OCI-LY1 (cell line): Measurements from ENCODE around the gene B3GALNT1.

Source experiments
- H2AFZ ChIP-seq: fragments of 200-600 bp; sonication (generic), shearing (Covaris generic); 2 replicates; pipeline ENCODE4 v1.6.0; 2014; ENCODE audit warnings: antibody characterized with exemption, mild to moderate bottlenecking, low read length
- H3F3A ChIP-seq: fragments of 200-600 bp; sonication (generic), shearing (Covaris generic); 2 replicates; pipeline ENCODE4 v1.6.0; 2014; ENCODE audit warnings: mild to moderate bottlenecking, antibody characterized with exemption, low read length, moderate library complexity; ENCODE audit not compliant: insufficient read depth
- H3K27ac ChIP-seq: fragments of 200-600 bp; sonication (generic); 2 replicates; pipeline ENCODE4 v1.5.1; 2014; ENCODE audit warnings: low read length, mixed run types, mild to moderate bottlenecking, low read depth; ENCODE audit not compliant: poor library complexity, severe bottlenecking
- H3K27me3 ChIP-seq: fragments of 200-600 bp; sonication (generic); 2 replicates; pipeline ENCODE4 v1.6.0; 2014; ENCODE audit warnings: antibody characterized with exemption, mild to moderate bottlenecking, low read length, moderate library complexity; ENCODE audit not compliant: insufficient read depth
- H3K36me3 ChIP-seq: fragments of 200-600 bp; sonication (generic); 2 replicates; pipeline ENCODE4 v1.6.1; 2014; ENCODE audit warnings: mild to moderate bottlenecking, antibody characterized with exemption, low read length, moderate library complexity, mixed read lengths; ENCODE audit not compliant: insufficient read depth
- H3K4me1 ChIP-seq: fragments of 200-600 bp; sonication (generic); 2 replicates; pipeline ENCODE4 v1.5.1; 2014; ENCODE audit warnings: mild to moderate bottlenecking, low read length, moderate library complexity; ENCODE audit not compliant: insufficient read depth, severe bottlenecking
- H3K4me2 ChIP-seq: fragments of 200-600 bp; sonication (generic), shearing (Covaris generic); 2 replicates; pipeline ENCODE4 v1.6.1; 2014; ENCODE audit warnings: low read length
- H3K4me3 ChIP-seq: fragments of 200-600 bp; sonication (generic); 2 replicates; pipeline ENCODE4 v1.5.1; 2014; ENCODE audit warnings: low read length, low read depth, mild to moderate bottlenecking, mixed read lengths; ENCODE audit not compliant: poor library complexity, severe bottlenecking
- H3K79me2 ChIP-seq: fragments of 200-600 bp; shearing (Covaris generic); 2 replicates; pipeline ENCODE4 v1.6.1; 2016; ENCODE audit warnings: mixed run types, low read length, mixed read lengths; ENCODE audit not compliant: insufficient read depth
- H3K9ac ChIP-seq: fragments of 200-600 bp; sonication (generic), shearing (Covaris generic); 2 replicates; pipeline ENCODE4 v1.6.1; 2014; ENCODE audit warnings: mild to moderate bottlenecking, low read length, mixed read lengths
- H3K9me2 ChIP-seq: fragments of 200-600 bp; sonication (generic), shearing (Covaris generic); 2 replicates; pipeline ENCODE4 v1.6.1; 2014; ENCODE audit warnings: low read depth, mild to moderate bottlenecking, low read length, mixed read lengths
- H3K9me3 ChIP-seq: fragments of 200-600 bp; shearing (Covaris generic); 2 replicates; pipeline ENCODE4 v1.6.1; 2014; ENCODE audit warnings: low read length, mixed read lengths
- H4K20me1 ChIP-seq: fragments of 200-600 bp; sonication (generic), shearing (Covaris generic); 2 replicates; pipeline ENCODE4 v1.6.0; 2016; ENCODE audit warnings: mild to moderate bottlenecking, low read length; ENCODE audit not compliant: insufficient read depth
- EZH2 ChIP-seq: fragments of 200-600 bp; sonication (generic), shearing (Covaris generic); IDR thresholded peaks from 2 replicates; pipeline ENCODE4 v1.8.0; 2017; ENCODE audit warnings: borderline replicate concordance, mixed run types, mild to moderate bottlenecking, antibody characterized with exemption, low read length, moderate library complexity, mixed read lengths
- TF ChIP-seq, protein P1 (sequence below): fragments of 200-600 bp; sonication (generic), shearing (Covaris generic); IDR thresholded peaks from 2 replicates; pipeline ENCODE4 v1.5.1; 2017; ENCODE audit warnings: mild to moderate bottlenecking, antibody characterized with exemption, low read length, moderate library complexity, mixed read lengths

The B3GALNT1 gene

DNA sequence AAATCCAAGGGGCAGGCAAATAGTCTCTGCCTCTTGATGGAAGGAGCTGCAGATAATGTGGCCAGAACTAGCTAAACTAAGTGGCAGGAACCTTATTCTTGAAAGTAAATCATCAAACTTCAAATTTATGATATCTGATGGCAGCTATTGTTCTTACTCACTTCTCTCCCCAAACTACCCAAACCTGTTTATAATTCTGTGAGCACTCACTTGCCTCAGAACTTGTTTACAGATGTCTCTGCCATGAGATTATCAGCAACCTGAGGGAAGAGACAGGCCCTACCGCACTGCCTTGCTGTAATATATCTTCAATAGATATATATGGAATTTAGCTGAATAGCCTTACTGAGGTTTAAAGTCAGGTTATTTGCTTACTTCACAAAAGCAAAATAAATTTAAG is 2.2 kb upstream of the B3GALNT1 start:
- H3K27me3 ChIP-seq: no peaks in the 10 kb centered on the region
- no peaks in the 10 kb centered on the region for H3F3A ChIP-seq
- no peaks in the 10 kb centered on the region for H3K9me3 ChIP-seq
- no peaks in the 10 kb centered on the region for H4K20me1 ChIP-seq
- no peak overlapping the region for H3K9ac ChIP-seq
- no peaks in the 10 kb centered on the region for H3K9me2 ChIP-seq
- no peak overlapping the region for H2AFZ ChIP-seq
- no peak for TF ChIP-seq EZH2
- TF ChIP-seq, protein P1, sequence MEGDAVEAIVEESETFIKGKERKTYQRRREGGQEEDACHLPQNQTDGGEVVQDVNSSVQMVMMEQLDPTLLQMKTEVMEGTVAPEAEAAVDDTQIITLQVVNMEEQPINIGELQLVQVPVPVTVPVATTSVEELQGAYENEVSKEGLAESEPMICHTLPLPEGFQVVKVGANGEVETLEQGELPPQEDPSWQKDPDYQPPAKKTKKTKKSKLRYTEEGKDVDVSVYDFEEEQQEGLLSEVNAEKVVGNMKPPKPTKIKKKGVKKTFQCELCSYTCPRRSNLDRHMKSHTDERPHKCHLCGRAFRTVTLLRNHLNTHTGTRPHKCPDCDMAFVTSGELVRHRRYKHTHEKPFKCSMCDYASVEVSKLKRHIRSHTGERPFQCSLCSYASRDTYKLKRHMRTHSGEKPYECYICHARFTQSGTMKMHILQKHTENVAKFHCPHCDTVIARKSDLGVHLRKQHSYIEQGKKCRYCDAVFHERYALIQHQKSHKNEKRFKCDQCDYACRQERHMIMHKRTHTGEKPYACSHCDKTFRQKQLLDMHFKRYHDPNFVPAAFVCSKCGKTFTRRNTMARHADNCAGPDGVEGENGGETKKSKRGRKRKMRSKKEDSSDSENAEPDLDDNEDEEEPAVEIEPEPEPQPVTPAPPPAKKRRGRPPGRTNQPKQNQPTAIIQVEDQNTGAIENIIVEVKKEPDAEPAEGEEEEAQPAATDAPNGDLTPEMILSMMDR: no peak
- no peak overlapping the region for H3K4me3 ChIP-seq
- H3K4me1 ChIP-seq: no peaks in the 10 kb centered on the region
- H3K27ac ChIP-seq: no peak overlapping the region
- H3K79me2 ChIP-seq: no peaks in the 10 kb centered on the region
- no peak overlapping the region for H3K4me2 ChIP-seq
- no peaks in the 10 kb centered on the region for H3K36me3 ChIP-seq

DNA sequence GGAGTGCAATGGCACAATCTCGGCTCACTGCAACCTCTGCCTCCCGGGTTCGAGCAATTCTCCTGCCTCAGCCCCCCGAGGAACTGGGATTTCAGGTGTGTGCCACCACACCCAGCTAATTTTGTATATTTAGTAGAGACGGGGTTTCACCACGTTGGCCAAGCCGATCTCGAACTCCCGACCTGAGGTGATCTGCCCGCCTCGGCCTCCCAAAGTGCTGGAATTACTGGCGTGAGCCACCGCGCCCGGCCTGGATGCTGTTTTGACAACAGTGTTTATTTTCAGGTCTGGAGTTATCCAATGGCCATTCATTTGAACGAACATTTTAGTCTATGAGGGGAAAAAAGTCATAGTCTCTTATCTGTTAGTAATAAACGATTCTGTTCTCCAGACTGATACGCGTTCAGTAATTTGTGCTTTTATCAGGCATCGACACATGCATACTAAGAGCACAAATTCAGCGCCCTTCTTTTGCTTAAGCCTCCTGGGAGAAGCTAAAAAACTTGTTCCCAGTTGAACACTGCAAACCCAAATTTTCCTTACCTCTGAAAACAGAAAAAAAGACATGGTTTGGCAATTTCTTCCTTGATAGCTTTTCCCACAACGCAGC is 1.3 kb downstream of the B3GALNT1 start:
- Histone ChIP-seq H3F3A (no peaks in the 10 kb centered on the region), H3K9me3 (no peaks in the 10 kb centered on the region), H3K79me2 (no peaks in the 10 kb centered on the region), H3K4me1 (no peaks in the 10 kb centered on the region), H3K27ac (no peak overlapping the region), H3K36me3 (no peaks in the 10 kb centered on the region), H3K27me3 (peaks cover 4% of the 10 kb centered on the region; the same call in 1 of the 2 replicates), H3K4me3 (no peak overlapping the region), H3K4me2 (no peak overlapping the region), H3K9me2 (no peaks in the 10 kb centered on the region), H2AFZ (no peak overlapping the region), H4K20me1 (no peaks in the 10 kb centered on the region), H3K9ac (no peak overlapping the region)
- no peak for TF ChIP-seq EZH2
- TF ChIP-seq, protein P1: no peak

DNA sequence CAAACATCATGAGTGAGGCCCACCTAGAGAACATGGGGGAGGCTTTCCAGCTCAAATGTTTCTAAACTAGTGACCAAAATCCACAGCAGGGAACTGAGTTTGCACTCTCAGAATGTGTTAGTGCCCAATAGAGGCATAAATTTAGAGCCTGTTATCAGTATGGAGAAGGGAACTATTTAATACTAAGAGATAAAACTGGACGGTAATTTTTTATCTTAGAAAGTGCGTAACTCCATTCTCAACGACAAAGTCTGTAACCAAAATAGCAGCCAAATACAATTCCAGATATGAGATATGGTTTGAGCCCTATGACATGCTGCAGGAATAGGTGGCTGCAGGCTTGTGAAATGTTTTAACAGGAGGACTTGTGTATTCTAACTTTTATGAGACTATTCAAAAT is 3.5 kb downstream of the B3GALNT1 start:
- H3K9ac ChIP-seq: no peak overlapping the region
- peaks cover 4% of the 10 kb centered on the region; the same call in 1 of the 2 replicates for H3K27me3 ChIP-seq
- H3K4me1 ChIP-seq: no peaks in the 10 kb centered on the region
- no peaks in the 10 kb centered on the region for H3K9me3 ChIP-seq
- H3K36me3 ChIP-seq: no peaks in the 10 kb centered on the region
- no peak overlapping the region for H3K27ac ChIP-seq
- H3K4me3 ChIP-seq: no peak overlapping the region
- no peak for TF ChIP-seq EZH2
- TF ChIP-seq, protein P1: no peak
- no peaks in the 10 kb centered on the region for H3K79me2 ChIP-seq
- no peaks in the 10 kb centered on the region for H4K20me1 ChIP-seq
- no peak overlapping the region for H2AFZ ChIP-seq
- no peaks in the 10 kb centered on the region for H3F3A ChIP-seq
- H3K9me2 ChIP-seq: no peaks in the 10 kb centered on the region
- no peak overlapping the region for H3K4me2 ChIP-seq
